ENCODE data around the gene MAGIX.

The MAGIX gene

DNA sequence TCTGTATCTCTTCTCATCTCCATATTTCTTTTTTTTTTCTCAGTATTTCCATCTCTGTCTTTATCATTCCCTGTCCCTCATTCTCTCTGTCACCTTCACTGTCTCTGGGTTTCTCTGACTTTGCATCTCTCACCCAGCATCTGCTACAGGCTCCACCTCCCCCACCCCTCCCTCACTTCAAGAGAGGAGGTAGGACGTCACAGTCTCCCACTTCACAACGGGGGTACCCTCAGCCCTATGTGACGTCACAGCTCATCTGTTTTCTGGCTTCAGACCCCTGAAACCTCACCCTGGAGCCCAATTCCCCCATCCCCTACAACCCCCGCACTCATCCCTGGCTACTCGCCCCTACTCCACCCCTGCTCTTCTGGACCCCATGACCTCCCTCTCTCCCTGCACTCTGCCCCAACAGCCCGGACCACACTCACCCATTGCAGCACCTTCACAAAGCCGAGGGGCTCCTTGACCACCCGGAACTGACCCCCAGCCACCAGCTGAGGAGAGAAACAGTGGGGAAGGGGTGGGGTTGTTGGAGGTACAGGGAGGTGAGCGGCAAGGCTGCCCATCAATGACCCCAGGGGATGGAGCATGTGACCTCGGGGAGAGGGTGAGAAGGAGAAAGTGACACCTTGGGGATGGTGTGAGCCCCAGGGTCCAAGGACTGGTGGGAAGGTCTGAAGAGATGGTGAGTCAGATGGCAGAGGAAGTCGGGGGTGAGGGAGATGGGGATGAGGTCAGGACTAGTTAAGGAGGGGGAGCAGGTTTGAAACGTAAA lies 36.2 kb downstream of the MAGIX start:
- TF ChIP-seq GATA1 (IDR thresholded peaks at IDR 0.05; ENCODE audit: low read depth, low read length) (no peak), POLR2A (IDR thresholded peaks at IDR 0.05; ENCODE audit: low read length) (no peak)
- no peak for DNase-seq

DNA sequence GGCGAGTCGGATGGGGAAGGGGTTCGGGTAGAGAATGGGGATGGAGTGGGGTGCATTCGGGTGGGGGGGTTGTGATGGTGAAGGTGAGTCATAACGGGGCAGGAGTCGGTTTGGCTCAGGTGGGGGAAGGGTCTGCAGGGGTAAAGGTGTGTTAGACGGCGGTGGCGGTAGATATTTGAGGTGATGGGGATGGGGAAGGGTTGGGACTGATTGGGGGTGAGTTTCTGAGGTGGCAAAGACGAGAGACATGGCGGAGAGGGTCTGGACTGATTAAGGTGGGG lies 36.7 kb downstream of the MAGIX start:
- TF ChIP-seq POLR2A (IDR thresholded peaks at IDR 0.05; ENCODE audit: low read length): no peak
- TF ChIP-seq GATA1 (IDR thresholded peaks at IDR 0.05; ENCODE audit: low read depth, low read length): no peak

DNA sequence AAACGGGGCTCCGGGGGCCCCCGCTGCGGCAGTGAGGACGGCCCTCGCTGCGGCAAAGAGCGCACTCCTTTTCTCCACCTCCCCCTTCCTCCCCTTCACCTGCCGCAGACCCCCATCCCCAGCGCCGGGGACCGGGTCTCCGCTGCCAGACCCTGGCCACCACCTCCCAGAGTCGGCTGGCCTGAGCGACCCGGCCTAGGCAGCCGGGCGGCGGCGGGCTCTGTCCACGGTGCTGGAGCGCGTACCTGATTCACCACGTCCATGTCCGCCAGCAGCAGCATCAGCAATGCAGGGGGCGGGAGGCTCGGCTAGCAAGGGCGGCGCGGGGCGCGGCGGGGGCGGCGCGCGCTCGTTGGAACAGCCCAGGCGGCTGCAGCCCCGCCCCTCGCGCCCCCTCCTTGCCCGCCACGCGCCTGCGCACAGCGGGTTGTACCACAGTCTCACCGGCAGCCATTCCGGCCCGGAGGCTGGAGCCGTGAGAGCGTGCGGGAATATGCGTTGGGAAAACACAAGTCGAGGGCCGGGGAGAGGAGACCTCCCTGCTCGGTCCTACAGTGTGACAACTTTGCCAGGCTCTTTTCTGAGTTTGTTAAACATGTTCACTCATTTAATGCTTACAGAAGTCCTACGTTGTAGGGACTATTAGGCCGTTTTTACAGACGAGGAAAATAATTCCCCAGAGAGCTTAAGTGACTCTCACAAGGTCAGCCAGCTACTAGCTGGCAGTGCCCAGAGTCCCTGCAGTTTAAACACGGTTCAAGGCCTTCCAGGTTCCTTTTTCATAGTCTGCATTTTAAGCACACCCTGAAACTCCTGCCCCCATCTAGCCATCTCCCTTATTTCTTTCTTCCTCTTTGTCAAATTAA lies 37.6 kb downstream of the MAGIX start, which contains the start of gene SYP:
Gene SYP, minus strand, starts transcription at position 288 of the 866 bp plus-strand sequence. Its CDS starts 7 bp downstream, at position 281.
- TF ChIP-seq GATA1 (IDR thresholded peaks at IDR 0.05; ENCODE audit: low read depth, low read length) (no peak), POLR2A (IDR thresholded peaks at IDR 0.05; ENCODE audit: low read length) (peak; percentile 81)
- DNase-seq: peak; percentile 92 to 94

More for the DNA sequence above, 36.7 kb downstream of the MAGIX start:
- no peak for DNase-seq

DNA sequence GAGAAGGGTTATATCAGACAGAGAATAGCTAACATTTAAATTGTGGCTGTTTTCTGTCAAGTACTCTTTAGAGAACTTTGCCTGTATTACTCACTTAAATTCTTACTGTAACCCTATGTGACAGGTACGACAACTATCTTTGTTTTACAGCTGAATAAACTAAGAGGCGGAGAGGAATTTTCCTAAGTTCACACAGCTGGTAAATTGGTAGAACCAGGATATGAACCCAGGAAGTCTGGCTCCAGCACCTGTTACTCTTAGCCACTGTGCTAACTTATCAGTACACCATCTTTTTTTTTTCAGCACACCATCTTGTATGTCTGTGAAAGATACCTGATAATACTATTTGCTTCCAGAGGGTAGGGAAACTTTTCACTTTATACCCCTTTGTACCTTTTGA lies 39.5 kb downstream of the MAGIX start:
- TF ChIP-seq POLR2A (IDR thresholded peaks at IDR 0.05; ENCODE audit: low read length) (no peak), GATA1 (IDR thresholded peaks at IDR 0.05; ENCODE audit: low read depth, low read length) (no peak)
- DNase-seq: no peak

DNA sequence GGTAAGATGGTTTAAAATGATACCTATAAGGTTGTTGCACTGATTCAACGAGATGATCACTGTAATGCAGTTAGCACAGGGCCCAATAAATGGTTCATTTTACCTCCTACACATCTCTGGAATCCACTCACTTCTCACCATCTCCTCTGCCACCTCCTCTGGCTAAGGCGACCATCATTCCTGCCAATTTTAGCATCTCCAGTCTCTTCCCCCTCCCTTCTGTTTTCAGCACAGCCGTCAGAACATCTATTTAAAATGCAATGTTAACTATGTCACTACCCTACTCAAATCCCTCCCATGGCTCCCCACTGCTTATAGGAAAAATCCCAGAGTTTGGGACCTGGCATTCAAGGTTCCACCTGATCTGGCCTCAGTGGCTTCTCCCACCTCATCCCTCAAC lies 41.0 kb downstream of the MAGIX start:
- TF ChIP-seq POLR2A (IDR thresholded peaks at IDR 0.05; ENCODE audit: low read length): no peak
- no peak for TF ChIP-seq GATA1 (IDR thresholded peaks at IDR 0.05; ENCODE audit: low read depth, low read length)
- no peak for DNase-seq

DNA sequence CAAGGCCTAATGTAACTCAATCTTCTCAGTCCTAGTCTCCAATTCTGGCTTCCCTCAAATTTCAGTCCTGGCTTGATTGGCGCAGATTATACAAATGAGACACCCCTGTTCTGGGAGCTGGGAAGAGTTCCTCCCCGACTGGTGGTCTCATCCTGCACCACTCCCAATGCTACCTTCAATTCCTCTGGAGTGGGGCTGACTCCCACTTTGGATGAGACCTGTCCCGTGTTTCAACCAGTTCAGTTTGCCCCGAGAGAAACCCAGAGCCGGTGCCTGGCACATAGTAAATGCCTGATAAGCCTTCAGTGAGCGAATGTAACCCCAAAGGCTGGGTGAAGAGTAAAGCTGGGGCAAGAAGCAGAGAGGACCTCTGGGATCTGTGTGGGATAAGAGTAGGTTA lies 41.5 kb downstream of the MAGIX start:
- no peak for TF ChIP-seq GATA1 (IDR thresholded peaks at IDR 0.05; ENCODE audit: low read depth, low read length)
- TF ChIP-seq POLR2A (IDR thresholded peaks at IDR 0.05; ENCODE audit: low read length): no peak
- no peak for DNase-seq

DNA sequence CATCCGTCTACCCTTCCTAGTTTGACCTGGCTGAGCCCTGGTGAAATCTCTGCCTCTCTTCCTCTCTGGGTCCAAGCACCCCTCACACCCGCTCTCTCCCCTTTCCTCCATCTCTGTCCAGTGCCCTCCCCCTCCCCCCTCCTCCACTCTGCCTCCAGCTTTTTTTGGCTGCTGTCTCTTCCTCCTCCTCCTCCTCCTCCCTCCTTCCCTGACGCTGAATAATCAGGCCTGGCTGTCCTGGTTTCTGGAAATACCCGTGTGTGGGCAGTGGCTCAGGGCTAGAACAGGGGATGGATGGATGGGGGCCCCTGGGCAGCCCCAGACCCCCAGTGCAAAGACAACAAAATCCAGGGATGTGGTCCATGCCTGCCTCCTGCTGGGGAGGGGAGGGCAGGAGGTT lies 42.2 kb downstream of the MAGIX start:
- TF ChIP-seq GATA1 (IDR thresholded peaks at IDR 0.05; ENCODE audit: low read depth, low read length) (no peak), POLR2A (IDR thresholded peaks at IDR 0.05; ENCODE audit: low read length) (no peak)

DNA sequence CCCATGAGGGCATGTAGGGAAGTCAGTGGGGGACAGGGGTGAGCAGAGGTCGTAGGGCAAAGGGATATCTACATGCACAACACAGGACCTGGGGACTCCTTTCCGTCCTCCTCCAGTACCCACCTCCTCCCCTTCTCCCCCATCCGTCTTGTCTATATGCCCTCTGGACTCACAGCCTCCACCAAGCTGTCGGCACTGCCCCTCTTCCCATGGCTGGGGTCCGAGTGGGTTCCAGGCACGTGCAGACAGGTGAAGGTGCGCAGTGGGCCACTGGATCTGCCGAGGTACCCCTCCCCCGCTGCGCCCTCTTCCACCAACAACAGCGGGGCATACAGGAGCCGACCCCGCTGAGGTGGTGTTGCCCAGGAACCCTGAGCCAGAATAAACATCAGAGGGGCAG lies 42.9 kb downstream of the MAGIX start:
- no peak for DNase-seq
- TF ChIP-seq POLR2A (IDR thresholded peaks at IDR 0.05; ENCODE audit: low read length): no peak

More for the DNA sequence above, 42.2 kb downstream of the MAGIX start:
- no peak for DNase-seq

DNA sequence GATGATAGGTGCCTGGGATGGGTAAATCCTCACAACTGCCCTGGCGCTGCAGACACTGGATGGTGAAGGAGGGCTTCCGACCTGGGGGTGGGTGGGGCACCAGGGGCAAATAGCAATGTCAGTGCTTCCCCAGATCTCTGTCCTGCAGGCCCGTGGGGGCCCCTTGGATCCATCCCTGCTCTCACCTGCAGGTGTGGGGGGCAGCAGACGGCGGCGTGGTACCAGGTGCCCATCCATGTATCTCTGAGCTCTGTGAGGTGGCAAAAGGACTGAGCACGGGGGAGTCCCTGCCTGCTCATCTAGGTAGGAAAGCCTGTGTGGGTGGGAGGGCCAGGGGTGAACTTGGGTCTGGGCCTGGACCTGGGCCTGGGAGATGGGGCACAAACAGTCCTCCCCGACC lies 44.0 kb downstream of the MAGIX start:
- no peak for TF ChIP-seq POLR2A (IDR thresholded peaks at IDR 0.05; ENCODE audit: low read length)
- TF ChIP-seq GATA1 (IDR thresholded peaks at IDR 0.05; ENCODE audit: low read depth, low read length): no peak
- DNase-seq: no peak

DNA sequence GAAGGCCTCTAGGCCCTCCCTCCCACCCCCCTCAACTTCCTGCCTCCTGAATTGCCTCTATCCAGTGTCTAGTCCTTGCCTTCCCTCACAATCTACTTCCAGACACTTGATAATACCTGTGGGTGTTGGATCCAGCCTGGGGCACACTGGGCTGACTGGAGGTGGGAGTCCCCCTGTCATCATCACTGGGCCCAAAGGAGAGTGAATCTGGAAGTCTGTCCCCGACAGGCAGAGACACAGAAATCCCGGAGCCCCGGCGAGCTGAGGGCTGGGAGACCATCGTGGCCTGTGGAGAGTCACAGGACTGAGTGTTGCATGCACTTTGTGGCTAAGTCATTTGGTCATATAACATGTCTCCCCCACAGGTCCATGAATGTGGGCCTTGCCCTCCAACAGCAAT lies 45.8 kb downstream of the MAGIX start:
- TF ChIP-seq POLR2A (IDR thresholded peaks at IDR 0.05; ENCODE audit: low read length) (no peak), GATA1 (IDR thresholded peaks at IDR 0.05; ENCODE audit: low read depth, low read length) (no peak)
- DNase-seq: no peak

DNA sequence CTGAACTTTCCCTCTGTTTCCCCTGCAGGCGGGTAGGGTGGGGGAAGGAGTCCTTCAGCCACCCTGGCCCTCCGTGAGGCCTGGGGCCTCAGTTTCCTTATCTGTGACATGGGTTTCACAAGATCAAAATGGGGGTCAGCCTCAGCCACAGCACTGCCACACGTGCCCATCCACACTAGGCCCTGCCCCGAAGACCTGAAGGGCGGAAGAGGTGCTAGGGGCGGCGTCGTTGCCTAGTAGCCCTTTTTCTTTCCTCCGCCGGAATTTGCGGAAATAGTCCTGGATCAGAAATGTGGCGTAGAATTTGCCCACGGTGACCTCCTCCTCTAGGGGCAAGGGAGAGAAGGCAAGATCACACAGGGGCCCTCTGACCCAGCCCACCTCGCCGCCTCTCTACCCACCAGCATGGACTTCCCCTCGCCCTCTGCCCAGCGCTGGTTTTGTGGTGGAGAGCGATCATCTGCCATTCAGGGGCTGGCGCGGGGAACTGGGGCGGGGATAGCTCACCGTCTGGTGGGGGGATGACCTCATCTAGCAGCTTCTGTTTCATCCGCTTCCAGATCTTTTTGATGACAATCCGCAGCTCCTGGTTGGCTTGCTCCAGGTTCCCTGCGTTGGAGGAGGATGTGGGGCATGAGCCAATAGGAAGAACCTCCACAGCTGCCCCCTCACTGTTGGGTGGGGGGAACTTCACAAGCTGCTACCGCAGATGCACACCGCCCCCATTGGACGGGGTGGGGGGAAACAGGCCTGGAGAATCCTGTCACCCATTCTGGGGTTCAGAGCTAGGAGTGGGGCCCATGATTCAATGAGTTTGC lies 47.1 kb downstream of the MAGIX start:
- DNase-seq: no peak
- TF ChIP-seq POLR2A (IDR thresholded peaks at IDR 0.05; ENCODE audit: low read length) (no peak), GATA1 (IDR thresholded peaks at IDR 0.05; ENCODE audit: low read depth, low read length) (no peak)

DNA sequence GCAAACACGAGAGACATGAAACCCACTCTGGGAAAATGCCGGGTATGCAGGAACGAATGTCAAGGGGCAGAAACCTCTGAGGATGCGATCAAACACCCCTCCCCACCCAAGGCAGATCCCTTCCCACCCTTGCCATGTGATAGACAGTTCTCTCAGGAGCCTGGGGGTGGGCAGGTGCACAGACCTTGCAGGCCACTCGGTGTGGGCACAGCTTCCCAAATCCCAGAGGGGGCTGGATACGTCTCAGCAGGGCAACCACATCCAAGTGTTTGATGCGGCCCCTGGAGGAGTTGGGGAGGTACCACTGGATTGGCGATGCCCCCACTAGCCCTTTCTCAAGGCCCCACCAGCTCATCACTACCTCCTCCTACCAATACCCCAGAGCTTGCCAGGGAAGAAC lies 47.8 kb downstream of the MAGIX start:
- no peak for DNase-seq
- no peak for TF ChIP-seq GATA1 (IDR thresholded peaks at IDR 0.05; ENCODE audit: low read depth, low read length)
- TF ChIP-seq POLR2A (IDR thresholded peaks at IDR 0.05; ENCODE audit: low read length): no peak

DNA sequence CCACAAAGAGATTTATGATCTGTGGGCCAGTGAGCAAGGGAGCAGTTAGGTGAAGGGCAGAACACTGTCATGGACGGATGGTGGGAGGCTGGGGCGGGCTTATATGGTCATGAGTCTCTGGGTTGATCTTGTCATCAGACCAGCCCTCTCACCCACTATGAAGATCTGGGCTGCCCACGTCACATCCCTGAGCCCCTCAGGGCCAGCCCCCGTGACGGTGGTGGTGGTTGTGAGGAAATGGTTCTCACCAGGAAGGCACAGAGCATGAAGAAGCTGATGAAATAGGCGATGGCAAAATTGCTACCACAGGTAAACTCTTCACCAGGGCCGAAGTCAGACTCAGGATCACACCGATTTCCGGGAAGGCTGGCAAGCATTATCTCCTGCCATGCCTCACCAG lies 48.5 kb downstream of the MAGIX start:
- DNase-seq: no peak
- TF ChIP-seq GATA1 (IDR thresholded peaks at IDR 0.05; ENCODE audit: low read depth, low read length): no peak

DNA sequence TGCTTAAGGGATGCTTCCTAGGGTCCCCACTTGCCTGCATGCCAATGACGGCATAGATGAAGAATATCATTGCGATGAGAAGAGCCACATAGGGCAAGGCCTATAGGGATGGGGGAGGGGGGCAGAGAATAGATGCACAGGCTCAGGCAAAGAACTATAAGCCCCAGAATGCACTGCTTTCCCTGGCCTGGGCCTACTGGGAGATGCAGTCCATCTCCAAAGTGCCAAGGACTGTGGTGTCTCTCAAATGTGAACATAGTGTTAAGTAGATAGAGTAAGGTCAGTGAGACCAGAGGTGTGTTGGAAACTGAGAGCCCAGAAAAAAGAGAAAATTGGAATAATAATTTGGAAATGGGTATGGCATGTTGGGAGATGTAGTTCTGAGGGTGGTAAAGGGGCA lies 49.7 kb downstream of the MAGIX start:
- TF ChIP-seq GATA1 (IDR thresholded peaks at IDR 0.05; ENCODE audit: low read depth, low read length): no peak
- no peak for TF ChIP-seq POLR2A (IDR thresholded peaks at IDR 0.05; ENCODE audit: low read length)
- no peak for DNase-seq

Measured in erythroblast (primary cell).